ENCODE data around the gene TCAIM. TPM values are rescaled to one million over a fixed set of nuclear protein-coding genes. Genes with fewer than 3 reads are reported as not detected.
"Not testable (repeated sequence)": the region's sequence is repeated elsewhere in the genome, so short reads cannot be mapped to it uniquely, and the experiment has no call there.

TCAIM gene
- total and polyA plus RNA-seq, 2 experiments from 2014 or later, result 20.7 to 36.3 TPM

DNA sequence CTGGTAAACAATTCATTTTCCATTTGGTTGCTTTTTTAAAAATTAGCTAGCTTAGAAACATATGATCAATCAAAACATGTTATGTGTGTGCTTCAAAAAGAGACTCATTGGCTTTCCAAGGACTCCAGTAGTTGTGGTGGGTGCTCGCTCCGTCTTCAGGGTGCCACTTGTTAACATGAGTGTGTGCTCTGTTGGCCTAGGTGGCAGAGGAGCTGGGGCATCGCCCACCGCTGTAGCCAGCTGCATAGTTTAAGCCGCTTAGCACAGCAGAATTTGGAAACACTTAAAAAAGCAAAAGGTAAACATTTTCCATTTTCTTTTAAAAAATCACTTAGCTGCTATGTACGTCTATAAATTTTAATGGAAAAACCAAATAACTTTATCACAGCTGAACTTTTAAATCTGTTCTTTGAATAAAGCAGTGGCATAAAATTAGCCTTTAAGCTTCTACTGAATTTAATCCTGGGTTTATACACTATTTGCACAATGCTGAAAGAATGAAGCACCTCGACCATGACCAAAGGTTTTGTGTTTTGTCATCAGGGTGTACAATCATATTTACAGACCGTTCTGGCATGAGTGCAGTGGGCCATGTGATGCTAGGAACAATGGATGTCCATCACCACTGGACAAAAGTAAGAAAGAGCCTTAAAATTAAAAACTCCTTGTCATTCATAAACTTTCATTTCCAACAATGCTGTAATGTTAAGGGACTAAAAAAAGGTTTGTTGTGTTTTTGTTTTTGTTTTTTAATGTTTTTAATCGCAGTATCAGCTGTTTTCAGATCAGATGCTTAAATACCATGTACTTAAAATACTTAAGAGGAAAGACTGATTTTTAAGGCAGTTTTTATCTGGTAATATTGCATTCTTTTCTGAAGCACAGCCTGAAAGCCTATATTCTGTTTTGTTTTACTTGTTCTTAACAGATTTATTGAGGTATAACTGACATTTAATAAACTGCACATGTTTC lies 57.9 kb downstream of the TCAIM start:
- Histone ChIP-seq H3K9me3 (ENCODE audit: low read depth) (no peaks in the 10 kb centered on the region), H3K79me2 (no peaks in the 10 kb centered on the region), H3K9me2 (replicated peaks; ENCODE audit: insufficient read depth) (no peaks in the 10 kb centered on the region), H3K4me3 (no peak overlapping the region), H3K36me3 (replicated peaks; ENCODE audit: insufficient read depth, low read depth) (no peaks in the 10 kb centered on the region), H3K4me1 (ENCODE audit: insufficient read depth) (no peaks in the 10 kb centered on the region), H3K27ac (no peak overlapping the region), H4K20me1 (ENCODE audit: insufficient read depth, poor library complexity, severe bottlenecking) (no peaks in the 10 kb centered on the region), H3K4me2 (no peak overlapping the region), H3K27me3 (no peaks in the 10 kb centered on the region), H2AFZ (no peak overlapping the region)
- TF ChIP-seq EZH2phosphoT487 (IDR thresholded peaks at IDR 0.05; ENCODE audit: low read depth, severe bottlenecking, unreplicated experiment), result no peak
- no peak for TF ChIP-seq EZH2 (IDR thresholded peaks at IDR 0.05; ENCODE audit: borderline replicate concordance)
- TF ChIP-seq, protein P1, sequence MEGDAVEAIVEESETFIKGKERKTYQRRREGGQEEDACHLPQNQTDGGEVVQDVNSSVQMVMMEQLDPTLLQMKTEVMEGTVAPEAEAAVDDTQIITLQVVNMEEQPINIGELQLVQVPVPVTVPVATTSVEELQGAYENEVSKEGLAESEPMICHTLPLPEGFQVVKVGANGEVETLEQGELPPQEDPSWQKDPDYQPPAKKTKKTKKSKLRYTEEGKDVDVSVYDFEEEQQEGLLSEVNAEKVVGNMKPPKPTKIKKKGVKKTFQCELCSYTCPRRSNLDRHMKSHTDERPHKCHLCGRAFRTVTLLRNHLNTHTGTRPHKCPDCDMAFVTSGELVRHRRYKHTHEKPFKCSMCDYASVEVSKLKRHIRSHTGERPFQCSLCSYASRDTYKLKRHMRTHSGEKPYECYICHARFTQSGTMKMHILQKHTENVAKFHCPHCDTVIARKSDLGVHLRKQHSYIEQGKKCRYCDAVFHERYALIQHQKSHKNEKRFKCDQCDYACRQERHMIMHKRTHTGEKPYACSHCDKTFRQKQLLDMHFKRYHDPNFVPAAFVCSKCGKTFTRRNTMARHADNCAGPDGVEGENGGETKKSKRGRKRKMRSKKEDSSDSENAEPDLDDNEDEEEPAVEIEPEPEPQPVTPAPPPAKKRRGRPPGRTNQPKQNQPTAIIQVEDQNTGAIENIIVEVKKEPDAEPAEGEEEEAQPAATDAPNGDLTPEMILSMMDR (IDR thresholded peaks at IDR 0.05; ENCODE audit: poor library complexity), result no peak
- 82% methylated on average over 9 of the region's 9 CpGs for WGBS (ENCODE audit: low lambda C conversion rate, missing lambda C conversion rate)
- no peak for DNase-seq (ENCODE audit: low spot score)

- not testable (repeated sequence) for H3K27ac ChIP-seq; H4K20me1 ChIP-seq (ENCODE audit: insufficient read depth, poor library complexity, severe bottlenecking); H3K27me3 ChIP-seq; H3K4me1 ChIP-seq (ENCODE audit: insufficient read depth); H3K4me3 ChIP-seq; H3K4me2 ChIP-seq; H3K9me3 ChIP-seq (ENCODE audit: low read depth); DNase-seq (ENCODE audit: low spot score); H3K9me2 ChIP-seq (replicated peaks; ENCODE audit: insufficient read depth); H2AFZ ChIP-seq; H3K79me2 ChIP-seq; H3K36me3 ChIP-seq (replicated peaks; ENCODE audit: insufficient read depth, low read depth)
- 95% methylated on average over 8 of the region's 8 CpGs for WGBS (ENCODE audit: low lambda C conversion rate, missing lambda C conversion rate)
These were observed 59.7 kb downstream of the TCAIM start for GRCh38 chr3:44398271-44398670.

DNA sequence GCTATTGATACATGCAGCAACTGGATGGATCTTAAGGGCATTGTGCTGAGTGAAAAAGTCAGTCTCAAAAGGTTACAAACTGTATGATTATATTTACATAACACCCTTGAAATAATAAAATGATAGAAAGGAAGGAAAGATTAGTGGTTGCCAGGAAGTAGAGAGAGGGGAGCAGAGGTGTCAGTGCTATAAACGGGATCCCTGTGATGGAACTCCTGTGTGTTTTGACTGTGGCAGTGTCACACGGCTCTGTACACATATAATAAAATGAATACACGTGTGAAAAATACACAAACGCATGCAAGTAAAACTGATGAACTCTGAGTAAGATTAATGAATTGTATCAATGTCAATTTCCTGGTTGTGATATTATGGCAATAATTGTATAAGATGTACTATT lies 60.3 kb downstream of the TCAIM start:
- Histone ChIP-seq H3K36me3 (replicated peaks; ENCODE audit: insufficient read depth, low read depth) (no peaks in the 10 kb centered on the region), H3K9me2 (replicated peaks; ENCODE audit: insufficient read depth) (no peaks in the 10 kb centered on the region), H3K4me3 (no peak overlapping the region), H3K9me3 (ENCODE audit: low read depth) (no peaks in the 10 kb centered on the region), H4K20me1 (ENCODE audit: insufficient read depth, poor library complexity, severe bottlenecking) (no peaks in the 10 kb centered on the region), H3K79me2 (no peaks in the 10 kb centered on the region), H3K27me3 (no peaks in the 10 kb centered on the region), H3K4me2 (no peak overlapping the region), H2AFZ (no peak overlapping the region), H3K4me1 (ENCODE audit: insufficient read depth) (no peaks in the 10 kb centered on the region), H3K27ac (no peak overlapping the region)
- TF ChIP-seq EZH2phosphoT487 (IDR thresholded peaks at IDR 0.05; ENCODE audit: low read depth, severe bottlenecking, unreplicated experiment) (no peak), EZH2 (IDR thresholded peaks at IDR 0.05; ENCODE audit: borderline replicate concordance) (no peak)
- TF ChIP-seq, protein P1 (IDR thresholded peaks at IDR 0.05; ENCODE audit: poor library complexity), result no peak
- WGBS (ENCODE audit: low lambda C conversion rate, missing lambda C conversion rate), result 79% methylated on average over 4 of the region's 4 CpGs
- DNase-seq (ENCODE audit: low spot score), result no peak

GRCh38 chr3:44400771-44401170 lies 62.2 kb downstream of the TCAIM start:
- DNase-seq (ENCODE audit: low spot score), result no peak
- Histone ChIP-seq H3K27ac (no peak overlapping the region), H3K9me2 (replicated peaks; ENCODE audit: insufficient read depth) (no peaks in the 10 kb centered on the region), H3K79me2 (no peaks in the 10 kb centered on the region), H3K27me3 (no peaks in the 10 kb centered on the region), H4K20me1 (ENCODE audit: insufficient read depth, poor library complexity, severe bottlenecking) (no peaks in the 10 kb centered on the region), H3K36me3 (replicated peaks; ENCODE audit: insufficient read depth, low read depth) (no peaks in the 10 kb centered on the region), H3K4me2 (no peak overlapping the region), H3K4me3 (no peak overlapping the region), H2AFZ (no peak overlapping the region), H3K9me3 (ENCODE audit: low read depth) (no peaks in the 10 kb centered on the region), H3K4me1 (ENCODE audit: insufficient read depth) (no peaks in the 10 kb centered on the region)
- TF ChIP-seq, protein P1 (IDR thresholded peaks at IDR 0.05; ENCODE audit: poor library complexity), result no peak
- no peak for TF ChIP-seq EZH2 (IDR thresholded peaks at IDR 0.05; ENCODE audit: borderline replicate concordance)
- WGBS (ENCODE audit: low lambda C conversion rate, missing lambda C conversion rate), result 25% methylated on average over 2 of the region's 2 CpGs

All from hepatocyte (in vitro differentiated cells).